ENCODE data around the gene NACA.
A peak's percentile ranks its signal among the peaks of the same experiment; 100 is the strongest.
"Not testable (repeated sequence)": the region's sequence is repeated elsewhere in the genome, so short reads cannot be mapped to it uniquely, and the experiment has no call there.

NACA gene

DNA sequence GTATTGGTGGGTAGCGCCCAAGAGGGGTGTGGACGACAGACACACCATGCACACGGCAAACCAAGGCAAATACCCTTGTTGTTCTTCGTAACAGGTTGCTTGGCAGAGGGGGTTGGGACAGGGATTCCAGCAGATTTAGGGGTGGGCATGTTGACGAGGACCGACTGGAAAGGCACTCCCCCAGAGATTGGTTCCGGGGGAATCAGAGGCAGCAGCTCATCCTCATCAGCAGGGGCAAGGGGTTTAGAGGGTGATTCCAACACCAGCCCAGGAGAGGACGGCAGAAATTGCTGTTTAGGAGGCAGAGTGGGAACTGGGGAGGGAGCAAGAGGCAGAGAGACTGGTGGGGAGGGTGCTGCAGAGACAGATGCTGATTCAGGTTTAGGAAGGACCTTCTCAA, 9.3 kb downstream of the NACA start:
- H3K27me3 ChIP-seq, result no peaks in the 10 kb centered on the region
- H3K4me3 ChIP-seq, result no peak overlapping the region
- peaks cover 31 to 51% (median 43%) of the 10 kb centered on the region in 10 experiments for H3K4me1 ChIP-seq
- H4K20me1 ChIP-seq, result peaks cover 73 to 94% (median 80%) of the 10 kb centered on the region in 11 experiments
- H3K36me3 ChIP-seq, result peaks cover 82 to 96% (median 89%) of the 10 kb centered on the region in 11 experiments
- H3K4me2 ChIP-seq, result peak overlapping the region in 4 of 11 experiments; percentile 6 to 46 (median 28); a peak in 3 of 22 replicates
- TF ChIP-seq Cebpa-rat (IDR thresholded peaks at IDR 0.05), result no peak
- peak overlapping the region in 2 of 11 experiments; percentile 27 to 45; a peak in 3 of 22 replicates for H3K9ac ChIP-seq
- H3K9me3 ChIP-seq (replicated peaks in 1 of 11), result no peaks in the 10 kb centered on the region
- H3K27ac ChIP-seq, result peak overlapping the region in 4 of 11 experiments; percentile 7 to 63 (median 42); a peak in 4 of 22 replicates

DNA sequence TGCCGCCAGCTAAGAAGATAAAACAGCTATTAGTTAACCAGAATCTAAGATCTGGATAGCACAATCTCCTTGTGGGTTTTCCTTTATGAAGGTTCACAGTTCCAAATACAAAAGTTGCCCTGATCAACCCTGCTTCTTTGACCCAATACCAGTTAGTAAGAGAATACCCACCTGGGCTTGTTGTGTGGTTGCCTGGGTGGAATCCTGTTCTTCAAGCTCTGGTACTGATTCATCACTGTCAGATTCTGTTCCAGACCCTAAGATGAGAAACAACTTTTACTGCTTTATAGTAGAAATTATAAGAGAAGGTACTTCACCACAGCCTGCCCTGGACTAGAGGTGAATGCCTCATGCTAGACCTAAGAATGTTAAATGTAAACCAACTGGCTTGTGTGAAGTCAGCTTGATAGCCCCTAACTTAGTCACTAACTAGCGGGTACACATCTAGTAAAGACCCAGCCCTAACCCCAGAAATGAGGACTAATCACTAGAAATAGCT, 10.6 kb downstream of the NACA start:
- no peak overlapping the region for H3K4me3 ChIP-seq
- no peaks in the 10 kb centered on the region for H3K9me3 ChIP-seq (replicated peaks in 1 of 11)
- H3K36me3 ChIP-seq, result peaks cover 69 to 84% (median 78%) of the 10 kb centered on the region in 11 experiments
- H3K27ac ChIP-seq, result no peak overlapping the region
- 0 out of 22 replicates have a peak overlapping the region, but pooled peaks of 1 of the 11 experiments have one; percentile 8 for H3K9ac ChIP-seq
- no peak for TF ChIP-seq Cebpa-rat (IDR thresholded peaks at IDR 0.05)
- peaks cover 59 to 81% (median 67%) of the 10 kb centered on the region in 11 experiments for H4K20me1 ChIP-seq
- H3K4me1 ChIP-seq, result peaks cover 26 to 48% (median 37%) of the 10 kb centered on the region in 10 experiments
- no peak overlapping the region for H3K4me2 ChIP-seq
- no peaks in the 10 kb centered on the region for H3K27me3 ChIP-seq

DNA sequence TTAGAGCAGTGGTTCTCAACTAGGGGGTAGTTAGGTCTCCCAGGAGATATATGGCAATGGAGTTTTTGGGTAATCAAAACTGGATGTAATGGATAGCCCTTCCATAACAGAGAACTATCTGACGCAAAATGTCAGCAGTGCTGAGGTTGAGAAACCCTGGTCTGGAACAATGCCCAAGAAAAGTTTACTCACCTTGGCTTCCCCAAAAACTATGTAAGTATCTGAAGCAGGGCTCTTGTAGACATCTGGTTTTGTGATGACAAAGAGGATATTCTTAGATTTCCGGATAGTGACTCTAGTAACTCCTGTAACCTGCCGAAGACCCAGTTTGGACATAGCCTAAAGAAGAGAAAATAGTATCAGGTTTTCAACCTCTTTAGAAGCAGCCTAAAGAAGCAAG, 11.8 kb downstream of the NACA start:
- TF ChIP-seq Cebpa-rat (IDR thresholded peaks at IDR 0.05), result no peak
- no peak overlapping the region for H3K4me2 ChIP-seq
- H4K20me1 ChIP-seq, result peaks cover 48 to 70% (median 56%) of the 10 kb centered on the region in 11 experiments
- peaks cover 61 to 73% (median 68%) of the 10 kb centered on the region in 11 experiments for H3K36me3 ChIP-seq
- H3K9ac ChIP-seq, result no peak overlapping the region
- H3K9me3 ChIP-seq (replicated peaks in 1 of 11), result no peaks in the 10 kb centered on the region
- peaks cover 20 to 44% (median 29%) of the 10 kb centered on the region in 10 experiments; a peak in 17 of 20 replicates for H3K4me1 ChIP-seq
- no peak overlapping the region for H3K27ac ChIP-seq
- H3K27me3 ChIP-seq, result no peaks in the 10 kb centered on the region
- H3K4me3 ChIP-seq, result no peak overlapping the region

DNA sequence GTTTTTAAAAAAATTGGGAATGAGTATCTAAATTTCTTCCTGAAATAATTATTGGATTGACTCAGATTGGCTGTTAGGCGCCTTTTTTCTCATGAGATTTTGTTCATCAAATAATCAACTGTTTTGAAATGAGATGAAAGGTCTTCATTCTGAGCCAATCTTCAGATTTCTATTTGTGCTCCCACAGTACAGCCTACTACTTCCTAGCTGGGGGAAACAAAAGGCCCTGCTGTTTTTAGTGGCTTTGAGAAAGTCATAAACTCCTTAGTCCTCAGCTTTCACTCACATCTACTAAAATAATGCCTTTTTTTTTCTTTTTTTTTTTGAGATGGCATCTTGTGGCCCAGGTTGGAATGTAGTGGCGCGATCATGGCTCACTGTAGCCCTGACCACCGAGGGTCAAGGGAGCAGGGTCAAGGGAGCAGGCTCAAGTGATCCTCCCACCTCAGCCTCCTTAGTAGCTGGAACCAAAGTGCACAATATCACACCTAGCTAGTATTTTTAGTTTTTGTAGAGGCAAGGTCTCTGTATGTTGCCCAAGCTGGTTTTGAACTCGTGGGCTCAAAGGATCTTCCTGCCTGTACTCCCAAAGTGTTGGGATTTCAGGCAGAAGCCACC, 15.2 kb downstream of the NACA start:
- TF ChIP-seq Cebpa-rat (IDR thresholded peaks at IDR 0.05), result no peak
- Histone ChIP-seq H4K20me1 (peaks cover 13 to 38% (median 26%) of the 10 kb centered on the region in 11 experiments), H3K4me1 (peaks cover 15 to 53% (median 25%) of the 10 kb centered on the region in 10 experiments), H3K9me3 (replicated peaks in 1 of 11) (no peaks in the 10 kb centered on the region), H3K27ac (peak overlapping the region in 10 of 11 experiments; percentile 15 to 65 (median 42); a peak in 17 of 22 replicates), H3K27me3 (no peaks in the 10 kb centered on the region), H3K4me3 (no peak overlapping the region), H3K36me3 (peaks cover 37 to 44% (median 42%) of the 10 kb centered on the region in 11 experiments), H3K9ac (peak overlapping the region in 8 of 11 experiments; percentile 4 to 38 (median 14); a peak in 10 of 22 replicates), H3K4me2 (peak overlapping the region in 3 of 11 experiments; percentile 0 to 38 (median 21); a peak in 3 of 22 replicates)

DNA sequence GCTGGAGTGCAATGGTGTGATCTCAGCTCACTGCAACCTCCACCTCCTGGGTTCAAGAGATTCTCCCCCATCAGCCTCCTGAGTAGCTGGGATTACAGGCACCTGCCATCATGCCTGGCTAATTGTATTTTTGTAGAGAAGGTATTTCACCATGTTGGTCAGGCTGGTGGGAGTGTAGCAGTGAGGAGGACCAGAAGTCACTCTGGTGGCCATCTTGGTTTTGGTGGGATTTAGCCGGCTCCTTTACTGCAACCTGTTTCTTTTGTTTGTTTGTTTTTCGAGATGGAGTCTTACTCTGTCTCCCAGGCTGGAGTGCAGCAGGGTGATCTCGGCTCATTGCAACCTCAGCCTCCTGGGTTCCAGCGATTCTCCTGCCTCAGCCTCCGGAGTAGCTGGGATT, 20.6 kb downstream of the NACA start:
- not testable (repeated sequence) for H3K27me3 ChIP-seq; H4K20me1 ChIP-seq; H3K9ac ChIP-seq; H3K36me3 ChIP-seq; H3K9me3 ChIP-seq (replicated peaks in 1 of 11); H3K4me3 ChIP-seq
- H3K4me1 ChIP-seq, result peaks cover 36 to 84% (median 64%) of the 10 kb centered on the region in 10 experiments
- H3K4me2 ChIP-seq, result peak overlapping the region in 4 of 11 experiments; percentile 9 to 72 (median 24); a peak in 3 of 22 replicates
- H3K27ac ChIP-seq, result peak overlapping the region in 8 of 11 experiments; percentile 42 to 99 (median 98); a peak in 14 of 22 replicates

DNA sequence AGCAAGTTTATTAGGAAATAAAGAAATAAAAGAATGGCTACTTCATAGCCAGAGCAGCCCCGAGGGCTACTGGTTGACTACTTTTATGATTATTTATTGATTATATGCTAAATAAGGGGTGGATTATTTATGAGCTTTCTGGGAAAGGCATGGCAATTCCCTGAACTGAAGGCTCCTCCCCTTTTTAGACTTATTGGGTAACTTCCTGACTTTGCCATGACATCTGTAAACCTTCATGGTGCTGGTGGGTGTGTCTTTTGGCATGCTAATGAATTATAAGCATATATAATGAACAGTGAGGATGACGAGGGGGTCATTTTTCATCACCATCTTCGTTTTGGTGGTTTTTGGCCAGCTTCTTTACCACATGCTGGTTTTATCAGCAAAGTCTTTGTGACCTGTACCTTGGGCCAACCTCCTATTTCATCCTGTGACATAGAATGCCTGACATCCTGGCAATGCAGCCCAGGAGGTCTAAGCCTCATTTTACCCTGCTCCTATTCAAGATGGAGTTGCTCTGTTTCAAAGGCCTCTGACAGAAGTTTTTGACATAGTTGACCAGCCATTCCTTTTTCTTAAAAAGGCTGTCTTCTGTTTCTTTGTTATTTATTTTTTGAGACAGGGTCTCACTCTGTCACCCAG, 26.0 kb downstream of the NACA start:
- TF ChIP-seq Cebpa-rat (IDR thresholded peaks at IDR 0.05), result peak in 3 of 11 experiments; percentile 14 to 41 (median 31); a peak in 1 of 22 replicates
- H3K36me3 ChIP-seq, result no peaks in the 10 kb centered on the region
- no peak overlapping the region for H3K4me3 ChIP-seq
- H4K20me1 ChIP-seq, result no peaks in the 10 kb centered on the region
- peak overlapping the region; percentile 88 to 99 (median 98) for H3K27ac ChIP-seq
- peaks cover 31 to 80% (median 69%) of the 10 kb centered on the region in 10 experiments for H3K4me1 ChIP-seq
- peak overlapping the region in 10 of 11 experiments; percentile 81 to 90 (median 86); a peak in 17 of 22 replicates for H3K9ac ChIP-seq
- H3K9me3 ChIP-seq (replicated peaks in 1 of 11), result peaks cover 0 to 8% (median 6%) of the 10 kb centered on the region in 11 experiments; a peak in 7 of 22 replicates
- peak overlapping the region; percentile 57 to 91 (median 79) for H3K4me2 ChIP-seq
- no peaks in the 10 kb centered on the region for H3K27me3 ChIP-seq

DNA sequence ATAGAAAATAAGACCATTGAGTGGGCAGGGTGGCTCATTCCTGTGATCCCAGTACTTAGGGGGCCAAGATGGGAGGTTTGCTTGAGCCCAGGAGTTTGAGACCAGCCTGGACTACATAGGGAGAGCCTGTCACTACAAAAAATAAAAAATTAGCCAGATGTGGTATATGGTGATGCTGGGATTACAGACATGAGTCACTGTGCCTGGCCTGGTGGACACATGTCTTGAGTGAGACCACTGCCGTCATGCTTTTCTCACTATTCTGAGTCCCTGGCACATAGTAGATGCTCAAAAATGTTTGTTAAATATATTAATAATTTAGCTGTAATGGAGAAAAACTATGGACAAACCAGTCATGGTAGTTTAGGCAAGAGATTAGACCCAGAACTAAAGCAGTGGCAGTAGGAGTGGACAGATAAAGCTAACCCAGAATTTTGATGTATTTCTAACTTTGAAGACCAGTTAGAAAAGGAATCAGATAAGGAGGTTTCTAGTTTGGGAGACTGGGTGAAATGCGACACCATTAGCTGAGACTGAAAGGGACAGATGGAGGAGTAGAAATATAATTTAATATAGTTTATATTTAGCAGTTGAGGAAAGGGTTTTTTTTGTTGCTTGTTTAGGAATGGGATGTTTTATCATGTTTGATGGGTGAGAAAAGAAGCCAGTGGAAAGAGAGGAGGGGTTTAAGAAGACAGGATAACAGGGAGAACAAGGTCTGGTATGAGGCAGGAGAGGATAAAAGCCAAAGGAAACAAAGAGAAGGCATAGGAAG, 29.6 kb downstream of the NACA start:
- no peak overlapping the region for H3K4me3 ChIP-seq
- H3K4me2 ChIP-seq, result peak overlapping the region in 4 of 11 experiments; percentile 11 to 25 (median 18); a peak in 3 of 22 replicates
- TF ChIP-seq Cebpa-rat (IDR thresholded peaks at IDR 0.05), result no peak
- no peaks in the 10 kb centered on the region for H3K36me3 ChIP-seq
- peaks cover 18 to 49% (median 36%) of the 10 kb centered on the region in 10 experiments for H3K4me1 ChIP-seq
- no peaks in the 10 kb centered on the region for H3K27me3 ChIP-seq
- peak overlapping the region in 6 of 11 experiments; percentile 3 to 40 (median 12); a peak in 8 of 22 replicates for H3K9ac ChIP-seq
- peak overlapping the region in 9 of 11 experiments; percentile 16 to 99 (median 50); a peak in 17 of 22 replicates for H3K27ac ChIP-seq
- peaks cover 0 to 8% (median 6%) of the 10 kb centered on the region in 11 experiments; a peak in 7 of 22 replicates for H3K9me3 ChIP-seq (replicated peaks in 1 of 11)
- no peaks in the 10 kb centered on the region for H4K20me1 ChIP-seq

DNA sequence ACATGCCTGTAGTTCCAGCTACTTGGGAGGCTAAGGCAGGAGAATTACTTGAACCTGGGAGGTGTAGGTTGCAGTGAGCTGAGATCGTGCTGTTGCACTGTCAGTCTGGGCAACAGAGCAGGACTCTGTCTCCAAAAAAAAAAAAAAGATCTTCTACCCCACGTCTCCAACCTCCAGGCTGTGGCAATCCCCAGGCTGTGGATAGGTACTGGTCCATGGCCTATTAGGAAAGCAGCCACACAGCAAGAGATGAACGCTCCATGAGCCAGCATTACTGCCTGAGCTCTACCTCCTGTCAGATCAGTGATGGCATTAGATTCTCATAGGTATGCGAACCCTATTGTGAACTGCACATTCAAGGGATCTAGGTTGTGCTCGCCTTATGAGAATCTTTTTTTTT, 30.9 kb downstream of the NACA start:
- H3K4me2 ChIP-seq, result no peak overlapping the region
- TF ChIP-seq Cebpa-rat (IDR thresholded peaks at IDR 0.05), result no peak
- H3K4me1 ChIP-seq, result peaks cover 17 to 49% (median 30%) of the 10 kb centered on the region in 10 experiments
- peaks cover 0 to 8% (median under 1%) of the 10 kb centered on the region in 11 experiments; a peak in 5 of 22 replicates for H3K9me3 ChIP-seq (replicated peaks in 1 of 11)
- H3K27ac ChIP-seq, result peak overlapping the region in 2 of 11 experiments; percentile 18 to 35; a peak in 3 of 22 replicates
- no peak overlapping the region for H3K9ac ChIP-seq
- no peaks in the 10 kb centered on the region for H3K27me3 ChIP-seq
- H4K20me1 ChIP-seq, result no peaks in the 10 kb centered on the region
- no peak overlapping the region for H3K4me3 ChIP-seq
- H3K36me3 ChIP-seq, result no peaks in the 10 kb centered on the region

Measured in BLaER1 treated with 17β-estradiol and CSF1 and Interleukin-3, amounts not matched to agents 10 nM and 100 nM (cell line).